Astrocyte of the cerebellum (primary cell): Measurements from ENCODE around the gene MYBPHL.

Experiments
- DNase-seq: peaks from one replicate; pipeline ENCODE4 v3.0.0-alpha.2; 2011; ENCODE audit warnings: low read depth
- H3K4me3 ChIP-seq: 2 replicates; pipeline ENCODE4 v1.5.1; 2011; ENCODE audit warnings: mild to moderate bottlenecking, low read depth, low read length, moderate library complexity
- in situ Hi-C: cut with HindIII; loops from 2 replicates; pipeline ENCODE4 v1.10.0; 2017; ENCODE audit warnings: low sequenced_read_pairs
- TF ChIP-seq, protein P1 (sequence below): IDR thresholded peaks from 2 replicates; pipeline ENCODE4 v1.5.1; 2012; ENCODE audit warnings: low read length, low read depth, moderate library complexity, mild to moderate bottlenecking; ENCODE audit errors: missing control alignments

The MYBPHL gene

DNA sequence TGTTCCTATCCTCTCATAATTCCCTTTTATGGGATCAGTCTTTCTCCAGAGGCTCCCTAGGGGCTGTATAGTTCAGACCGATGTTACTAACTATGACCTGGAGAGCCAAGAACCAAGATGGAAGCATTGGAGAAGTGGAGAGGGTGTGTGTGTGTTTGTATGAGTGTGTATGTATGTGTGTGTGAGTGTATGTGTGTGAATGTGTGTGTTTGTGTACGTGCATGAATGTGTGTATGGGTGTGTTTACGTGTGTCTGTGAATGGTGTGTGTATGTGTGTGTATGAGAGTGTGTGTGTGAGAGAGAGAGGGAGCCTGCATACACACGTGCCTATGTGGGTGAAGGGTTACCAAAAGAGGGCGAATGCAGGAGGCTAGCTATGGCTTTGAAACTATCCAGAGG lies 4.9 kb downstream of the MYBPHL start:
- in situ Hi-C loops = no loop called here
- TF ChIP-seq, protein P1, sequence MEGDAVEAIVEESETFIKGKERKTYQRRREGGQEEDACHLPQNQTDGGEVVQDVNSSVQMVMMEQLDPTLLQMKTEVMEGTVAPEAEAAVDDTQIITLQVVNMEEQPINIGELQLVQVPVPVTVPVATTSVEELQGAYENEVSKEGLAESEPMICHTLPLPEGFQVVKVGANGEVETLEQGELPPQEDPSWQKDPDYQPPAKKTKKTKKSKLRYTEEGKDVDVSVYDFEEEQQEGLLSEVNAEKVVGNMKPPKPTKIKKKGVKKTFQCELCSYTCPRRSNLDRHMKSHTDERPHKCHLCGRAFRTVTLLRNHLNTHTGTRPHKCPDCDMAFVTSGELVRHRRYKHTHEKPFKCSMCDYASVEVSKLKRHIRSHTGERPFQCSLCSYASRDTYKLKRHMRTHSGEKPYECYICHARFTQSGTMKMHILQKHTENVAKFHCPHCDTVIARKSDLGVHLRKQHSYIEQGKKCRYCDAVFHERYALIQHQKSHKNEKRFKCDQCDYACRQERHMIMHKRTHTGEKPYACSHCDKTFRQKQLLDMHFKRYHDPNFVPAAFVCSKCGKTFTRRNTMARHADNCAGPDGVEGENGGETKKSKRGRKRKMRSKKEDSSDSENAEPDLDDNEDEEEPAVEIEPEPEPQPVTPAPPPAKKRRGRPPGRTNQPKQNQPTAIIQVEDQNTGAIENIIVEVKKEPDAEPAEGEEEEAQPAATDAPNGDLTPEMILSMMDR = no peak
- H3K4me3 ChIP-seq = no peak overlapping the region

DNA sequence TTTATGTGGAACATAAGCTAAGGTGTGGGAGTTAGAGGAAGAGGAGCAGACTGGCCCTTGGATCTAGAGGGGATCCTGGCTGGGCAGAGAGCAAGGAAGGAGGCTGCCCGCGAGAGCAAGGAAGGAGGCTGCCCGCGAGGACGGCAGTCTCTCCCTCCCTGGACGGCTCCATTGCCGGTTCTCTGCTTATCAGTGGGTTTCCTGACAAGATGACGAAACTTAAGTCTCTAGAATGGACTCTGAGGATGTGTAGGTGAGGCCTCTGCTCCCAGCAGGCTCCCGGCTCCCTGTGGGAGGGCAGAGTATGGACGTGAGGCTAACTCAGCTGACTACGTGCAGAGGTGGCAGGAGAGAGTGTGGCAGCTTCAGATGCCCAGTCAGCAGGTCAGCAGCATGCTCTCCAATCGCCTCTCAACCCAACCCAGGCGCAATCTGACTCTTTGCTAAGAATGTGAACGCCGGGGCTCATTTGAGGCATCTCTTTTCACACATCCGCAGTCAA lies 6.1 kb downstream of the MYBPHL start:
- in situ Hi-C loops = no loop called here
- no peak overlapping the region for H3K4me3 ChIP-seq
- no peak for DNase-seq
- TF ChIP-seq, protein P1 = no peak

More for the DNA sequence above, 4.9 kb downstream of the MYBPHL start:
- DNase-seq = no peak

DNA sequence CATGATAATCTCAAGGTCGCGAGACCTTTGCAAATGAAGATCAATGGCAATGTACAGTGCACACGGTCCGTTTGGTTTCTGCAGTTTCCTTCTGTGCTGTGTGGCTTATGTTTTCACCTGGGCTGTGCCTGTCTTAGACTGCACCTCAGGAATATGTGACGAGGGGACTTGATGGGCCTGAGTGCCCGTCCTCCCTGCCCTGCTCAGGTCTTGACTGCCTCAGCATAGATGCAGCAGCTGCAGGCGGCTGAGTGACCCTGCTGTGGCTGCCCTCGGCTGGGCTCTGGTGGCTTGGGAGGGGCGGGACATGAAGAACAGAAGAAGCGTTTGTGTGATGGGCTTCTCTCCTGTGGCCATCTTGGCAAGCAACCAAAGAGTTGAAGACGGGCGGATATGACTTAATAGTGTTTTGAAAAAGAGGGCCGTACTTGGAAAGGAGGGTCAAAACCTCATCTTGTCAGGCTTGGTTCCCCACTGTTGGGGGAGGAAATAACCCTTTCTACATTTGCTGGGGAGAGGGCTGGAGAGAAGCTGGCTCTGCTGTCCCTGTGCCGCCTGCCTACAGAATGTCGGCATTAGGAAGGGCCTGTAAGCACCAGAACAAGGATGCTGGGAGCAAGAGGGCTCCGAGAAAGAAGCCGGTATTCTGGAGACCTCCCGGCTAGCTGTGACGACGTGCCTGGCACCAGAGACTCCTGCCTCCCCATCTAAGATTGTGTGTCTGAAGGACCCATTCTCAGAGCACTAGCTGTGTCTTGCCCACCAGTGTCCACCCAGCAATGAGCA lies 7.1 kb downstream of the MYBPHL start:
- DNase-seq = peak; percentile 81
- TF ChIP-seq, protein P1 = no peak
- in situ Hi-C loops = no loop called here
- no peak overlapping the region for H3K4me3 ChIP-seq

DNA sequence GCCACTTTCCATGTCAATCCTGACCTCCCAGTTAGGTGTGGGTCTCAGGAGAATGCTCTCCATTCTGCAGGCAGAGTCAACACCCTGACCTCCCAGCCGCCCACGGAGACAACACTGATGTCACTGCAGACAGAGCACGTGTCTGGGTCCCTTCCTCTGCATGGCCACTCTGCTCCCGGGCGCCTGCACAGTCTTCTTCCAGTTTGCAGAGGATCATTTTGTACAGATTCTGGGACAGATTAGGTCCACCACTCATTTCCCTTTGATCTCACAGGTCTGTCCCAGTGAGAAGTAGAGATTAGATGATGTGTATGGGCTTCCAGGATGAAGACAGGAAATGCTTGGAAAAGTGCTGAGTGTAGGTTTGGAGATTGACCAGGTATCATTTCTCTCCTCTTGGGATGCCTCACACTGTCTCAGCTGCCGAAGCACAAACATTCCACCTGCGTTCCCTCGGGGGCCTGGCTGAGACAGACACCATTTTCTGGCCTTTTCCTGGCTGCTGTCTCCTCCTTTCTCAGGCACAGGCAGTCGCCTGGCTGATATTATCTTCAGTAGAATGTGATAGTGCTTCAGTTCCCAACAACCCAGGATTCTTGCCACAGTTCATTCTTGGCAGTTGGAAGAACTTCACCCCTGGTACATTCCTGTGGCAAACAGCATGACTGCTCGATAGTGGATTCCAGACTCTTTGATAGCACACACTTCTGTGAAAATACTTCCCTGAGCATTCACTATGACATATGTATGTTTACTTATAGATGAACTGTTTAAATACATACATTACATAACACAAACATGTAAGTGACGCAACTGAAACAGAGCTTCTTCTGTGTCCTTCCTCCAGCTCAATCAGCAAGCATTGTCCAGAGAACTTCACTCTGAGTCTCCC lies 7.9 kb downstream of the MYBPHL start:
- TF ChIP-seq, protein P1 = no peak
- no peak overlapping the region for H3K4me3 ChIP-seq
- in situ Hi-C loops = no loop called here
- DNase-seq = peak; percentile 93

DNA sequence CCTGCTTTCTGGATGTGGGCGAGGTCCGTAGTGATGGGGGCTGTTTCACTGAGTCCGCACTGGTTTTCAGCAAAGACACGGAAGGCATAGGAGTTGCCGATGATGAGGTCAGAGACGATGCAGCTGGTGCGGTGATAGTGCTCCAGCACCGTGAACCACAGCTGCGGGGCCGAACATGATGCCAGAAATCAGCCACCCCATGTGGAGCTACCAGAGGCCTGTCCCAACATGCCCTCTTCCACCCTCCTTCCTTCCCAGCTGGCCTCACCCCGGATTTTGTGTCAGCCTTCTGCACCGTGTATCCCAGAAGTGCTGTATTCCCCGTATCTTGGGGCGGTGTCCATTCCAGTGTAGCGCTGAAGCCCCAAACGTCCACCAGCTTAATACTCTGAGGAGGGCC lies 10.0 kb downstream of the MYBPHL start:
- no peak for DNase-seq
- TF ChIP-seq, protein P1 = no peak
- no peak overlapping the region for H3K4me3 ChIP-seq
- in situ Hi-C loops = no loop called here

DNA sequence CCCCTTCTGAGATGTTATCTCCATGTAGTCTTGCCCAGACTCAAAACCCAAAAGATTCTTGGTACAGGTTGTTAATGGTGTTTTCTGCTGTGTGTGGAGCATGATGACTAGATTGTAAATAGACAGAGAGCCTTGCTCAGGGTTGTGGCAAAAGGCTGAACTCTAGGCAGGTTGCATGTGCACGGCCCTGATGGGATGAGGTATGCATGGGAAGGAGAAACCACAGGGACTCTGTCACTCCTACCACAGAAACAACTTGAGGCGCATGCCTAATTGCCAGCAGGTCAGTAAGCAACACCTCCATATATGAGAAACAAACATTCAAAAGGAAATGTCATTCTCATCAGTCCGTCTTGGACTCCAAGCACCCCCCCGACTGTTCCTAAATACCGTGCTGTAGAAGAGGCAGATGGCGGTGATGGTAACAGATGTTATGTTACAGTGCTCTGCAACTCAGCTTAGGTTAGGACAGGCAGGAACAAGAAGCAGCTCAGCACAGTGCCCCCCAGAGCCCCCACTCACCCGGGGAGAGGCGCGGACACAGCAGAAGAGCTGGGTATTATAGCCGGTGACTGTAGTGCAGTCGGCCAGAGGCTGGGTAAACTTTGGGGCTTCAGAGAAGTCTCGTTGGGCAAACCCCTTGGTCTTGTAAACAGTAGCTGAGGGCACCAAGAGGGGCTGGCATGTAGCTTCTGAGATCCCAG lies 10.9 kb downstream of the MYBPHL start:
- no peak overlapping the region for H3K4me3 ChIP-seq
- TF ChIP-seq, protein P1 = no peak
- in situ Hi-C loops = no loop called here
- DNase-seq = no peak
